Adrenal gland (tissue), 12 donors: ENCODE data around the gene CST2. TPM values are rescaled to one million over a fixed set of nuclear protein-coding genes. Genes with fewer than 3 reads are reported as not detected.
A peak's percentile ranks its signal among the peaks of the same experiment; 100 is the strongest.
"Not testable (repeated sequence)": the region's sequence is repeated elsewhere in the genome, so short reads cannot be mapped to it uniquely, and the experiment has no call there.

ENCODE experiments used
- DNase-seq, 7 donors: peaks; one replicate each; pipeline ENCODE4 v3.0.0-alpha.2; 2019 to 2020
- H3K27ac ChIP-seq, 5 donors: fragments of 200-600 bp; sonication (generic) in 4 of 5; 1 replicate in 3 of 5; 2 replicates in 2 of 5; pipeline versions ENCODE4 v1.5.1 to v1.8.0; 2016 to 2020; ENCODE audit warnings: mild to moderate bottlenecking in 1 of 5
- H3K27me3 ChIP-seq: fragments of 200-600 bp; 2 replicates; pipeline ENCODE4 v1.8.0; 2021
- H3K36me3 ChIP-seq, 2 donors: fragments of 200-600 bp; replicated peaks in 1 of 2; 1 replicate in 1 of 2; 2 replicates in 1 of 2; pipeline versions ENCODE4 v1.5.1 to v1.8.0; 2018 to 2022
- H3K4me1 ChIP-seq, 2 donors: fragments of 200-600 bp; replicated peaks in 1 of 2; 1 replicate in 1 of 2; 2 replicates in 1 of 2; pipeline versions ENCODE4 v1.5.1 to v1.8.0; 2018 to 2021
- H3K4me3 ChIP-seq, 4 donors: fragments of 200-600 bp; sonication (generic) in 3 of 4; one replicate each; pipeline ENCODE4 v1.5.1; 2016 to 2018
- H3K9me3 ChIP-seq, 3 donors: fragments of 200-600 bp; sonication (generic) in 1 of 3; replicated peaks in 1 of 3; 1 replicate in 2 of 3; 2 replicates in 1 of 3; pipeline versions ENCODE4 v1.5.1 to v1.8.0; 2016 to 2021
- CTCF ChIP-seq, 6 experiments: fragments of 450-650 bp in 4 of 6; fragments of 200-600 bp in 2 of 6; sonication (generic) in 1 of 6; IDR thresholded peaks; 1 replicate in 5 of 6; 2 replicates in 1 of 6; pipeline versions ENCODE4 v1.5.1 to v1.8.0; 2016 to 2021; ENCODE audit warnings: antibody characterized with exemption in 6 of 6, mild to moderate bottlenecking in 2 of 6, moderate library complexity in 1 of 6
- POLR2A ChIP-seq, 2 donors: fragments of 450-650 bp; IDR thresholded peaks; one replicate each; pipeline ENCODE4 v1.6.1; 2017; ENCODE audit warnings: antibody characterized with exemption in 2 of 2, mild to moderate bottlenecking in 2 of 2, moderate library complexity in 1 of 2
- WGBS, 4 donors: extraction: QIAGEN DNeasy Blood & Tissue Kit in 2 of 4; methylation state at CpG; one replicate each; pipeline versions ENCODE4 v1.1.5 to v1.1.7; 2013 to 2017; 5-methylcytosine and 5-hydroxymethylcytosine counted together
- intact Hi-C, 2 donors: fragments of 100-400 bp; cut with DNase I; formaldehyde crosslinking; loops; one replicate each; pipeline versions ENCODE4 v1.14.1 to v1.15.0; 2022 to 2023
- polyA plus RNA-seq, 3 donors: library from polyadenylated mRNA; stranded (reverse); fragments of 200-250 nt in 2 of 3; fragments of 350-450 nt in 1 of 3; fragmentation: Illumina TruSeq in 1 of 3; extraction: RNeasy Lipid Tissue Mini Kit (QIAGEN cat#74804) in 1 of 3; gene quantifications; one replicate each; pipeline ENCODE4 v1.2.3, GENCODE V29; 2013 to 2014
- total RNA-seq, 9 donors: library from RNA; depleted of rRNA in 4 of 9; stranded (reverse); fragments of >200 nt in 4 of 9; fragments of 120-200 nt in 1 of 9; fragmentation: NEBNext Ultra II Directional in 1 of 9; extraction: Animal tissue kit (Norgen Biotek cat#: 25700) in 1 of 9; gene quantifications; one replicate each; pipeline versions ENCODE4 v1.1.0 to v1.2.4, GENCODE V29; 2013 to 2023
- donor health status: healthy with polysubstance abuse.
- donor health status: Bipolar disorder and iron deficiency.
- donor health status: DM: yes; HTN: yes; CAD: no.
- donor health status: DM: no; HTN: no; CAD: no.
- donor health status: DM: no; HTN: no; CAD: no.
- donor health status: DM: yes; HTN: yes; CAD: no.

Gene CST2
- total and polyA plus RNA-seq, 12 donors = 1.3 to 94.3 (median 4.8) TPM; not detected in 3

GRCh38 chr20:23800865-23801264 lies 25.7 kb downstream of the CST2 start:
- Histone ChIP-seq H3K4me1 (no peaks in the 10 kb centered on the region), H3K27ac (no peak overlapping the region), H3K4me3 (no peak overlapping the region), H3K36me3 (no peaks in the 10 kb centered on the region), H3K27me3 (no peaks in the 10 kb centered on the region), H3K9me3 (no peaks in the 10 kb centered on the region)
- intact Hi-C loops = no loop called here
- no peak for TF ChIP-seq POLR2A (IDR thresholded peaks at IDR 0.05)
- no peak for TF ChIP-seq CTCF (IDR thresholded peaks at IDR 0.05)
- no peak for DNase-seq
- WGBS, 4 donors = 84 to 98% (median 95%) methylated on average over 3 of the region's 3 CpGs

GRCh38 chr20:23799216-23799847 lies 27.2 kb downstream of the CST2 start:
- H3K27ac ChIP-seq, H3K27me3 ChIP-seq, H3K9me3 ChIP-seq, H3K4me3 ChIP-seq, intact Hi-C loops, H3K36me3 ChIP-seq, H3K4me1 ChIP-seq: not testable (repeated sequence)
- DNase-seq = peak in 5 of 7 donors; percentile 36 to 66 (median 46)
- TF ChIP-seq CTCF (IDR thresholded peaks at IDR 0.05) = peak; percentile 15 to 58 (median 42)
- 44 to 50% (median 48%) methylated on average over 4 of the region's 4 CpGs for WGBS, 4 donors

- H3K4me1 ChIP-seq = no peaks in the 10 kb centered on the region
- no peaks in the 10 kb centered on the region for H3K9me3 ChIP-seq
- H3K27me3 ChIP-seq = no peaks in the 10 kb centered on the region
- H3K27ac ChIP-seq = no peak overlapping the region
- H3K36me3 ChIP-seq = no peaks in the 10 kb centered on the region
- DNase-seq = no peak
- no peak overlapping the region for H3K4me3 ChIP-seq
- 69 to 98% (median 87%) methylated on average over 3 of the region's 3 CpGs for WGBS, 4 donors
- TF ChIP-seq CTCF (IDR thresholded peaks at IDR 0.05) = no peak
- intact Hi-C loops = no loop called here
Observed at GRCh38 chr20:23795526-23795925, 31.0 kb downstream of the CST2 start.

- Histone ChIP-seq H3K4me3 (no peak overlapping the region), H3K9me3 (no peaks in the 10 kb centered on the region), H3K27ac (no peak overlapping the region), H3K4me1 (no peaks in the 10 kb centered on the region), H3K36me3 (no peaks in the 10 kb centered on the region), H3K27me3 (no peaks in the 10 kb centered on the region)
- intact Hi-C loops = no loop called here
- no peak for DNase-seq
- WGBS, 4 donors = 34 to 46% (median 38%) methylated on average over 7 of the region's 7 CpGs
- no peak for TF ChIP-seq CTCF (IDR thresholded peaks at IDR 0.05)
- TF ChIP-seq POLR2A (IDR thresholded peaks at IDR 0.05) = no peak
Observed at GRCh38 chr20:23794841-23795240, 31.7 kb downstream of the CST2 start.
